Neural cell (in vitro differentiated cells): ENCODE data around the gene TYSND1. TPM values are rescaled to one million over a fixed set of nuclear protein-coding genes. Genes with fewer than 3 reads are reported as not detected.
A peak's percentile ranks its signal among the peaks of the same experiment; 100 is the strongest.

ENCODE experiments used
- H2AFZ ChIP-seq: fragments of 200-600, 300-800 bp; sonication (generic), shearing (Covaris generic); 2 replicates; pipeline ENCODE4 v1.6.0; 2014; ENCODE audit warnings: low read depth, mild to moderate bottlenecking, antibody characterized with exemption, low read length, moderate library complexity
- H3F3A ChIP-seq: fragments of 200-600 bp; shearing (Covaris generic); 2 replicates; pipeline ENCODE4 v1.6.1; 2016; ENCODE audit warnings: mild to moderate bottlenecking, moderate library complexity, mixed read lengths, antibody characterized with exemption, low read length; ENCODE audit not compliant: insufficient read depth, poor library complexity, severe bottlenecking
- H3K27ac ChIP-seq: fragments of 200-600, 300-800 bp; sonication (generic), shearing (Covaris generic); 2 replicates; pipeline ENCODE4 v1.5.1; 2014; ENCODE audit warnings: mild to moderate bottlenecking, low read length, moderate library complexity
- H3K27me3 ChIP-seq: fragments of 300-800, 200-600 bp; sonication (generic), shearing (Covaris generic); 2 replicates; pipeline ENCODE4 v1.6.0; 2014; ENCODE audit warnings: mild to moderate bottlenecking, low read depth, low read length, moderate library complexity; ENCODE audit not compliant: insufficient read depth
- H3K36me3 ChIP-seq: fragments of 300-800, 200-600 bp; sonication (generic), shearing (Covaris generic); 2 replicates; pipeline ENCODE4 v1.5.1; 2014; ENCODE audit warnings: mild to moderate bottlenecking, antibody characterized with exemption, low read length, moderate library complexity; ENCODE audit not compliant: insufficient read depth
- H3K4me2 ChIP-seq: fragments of 300-800, 200-600 bp; sonication (generic), shearing (Covaris generic); 2 replicates; pipeline ENCODE4 v1.6.0; 2014; ENCODE audit warnings: mild to moderate bottlenecking, low read length
- H3K4me3 ChIP-seq: fragments of 300-800, 200-600 bp; sonication (generic), shearing (Covaris generic); 2 replicates; pipeline ENCODE4 v1.5.1; 2014; ENCODE audit warnings: mild to moderate bottlenecking, low read length, moderate library complexity
- H3K79me2 ChIP-seq: fragments of 200-600 bp; shearing (Covaris generic); replicated peaks from 2 replicates; pipeline ENCODE4 v1.6.0; 2014; ENCODE audit warnings: mild to moderate bottlenecking, low read length, moderate library complexity; ENCODE audit not compliant: insufficient read depth
- H3K9ac ChIP-seq: fragments of 300-800, 200-600 bp; sonication (generic), shearing (Covaris generic); 2 replicates; pipeline ENCODE4 v1.6.1; 2016; ENCODE audit warnings: mild to moderate bottlenecking, low read length, mixed read lengths
- H3K9me2 ChIP-seq: fragments of 200-600 bp; shearing (Covaris generic); 2 replicates; pipeline ENCODE4 v1.6.1; 2016; ENCODE audit warnings: mild to moderate bottlenecking, low read length, mixed read lengths; ENCODE audit not compliant: insufficient read depth
- H3K9me3 ChIP-seq: fragments of 200-600, 300-800 bp; sonication (generic), shearing (Covaris generic); 2 replicates; pipeline ENCODE4 v1.6.1; 2016; ENCODE audit warnings: mild to moderate bottlenecking, mixed run types, low read length, moderate library complexity, mixed read lengths
- H4K20me1 ChIP-seq: fragments of 200-600 bp; shearing (Covaris generic); 2 replicates; pipeline ENCODE4 v1.6.1; 2016; ENCODE audit warnings: mild to moderate bottlenecking, mixed run types; ENCODE audit not compliant: insufficient read depth
- EP300 ChIP-seq: fragments of 450-650 bp; conservative IDR thresholded peaks from 2 replicates; pipeline ENCODE4 v1.6.1; 2014; ENCODE audit warnings: antibody characterized with exemption, mild to moderate bottlenecking, moderate library complexity; ENCODE audit not compliant: poor library complexity, severe bottlenecking
- EZH2 ChIP-seq: fragments of 200-600, 300-800 bp; shearing (Covaris generic), sonication (generic); IDR thresholded peaks from 2 replicates; pipeline ENCODE4 v1.6.1; 2014; ENCODE audit warnings: antibody characterized with exemption, low read length, borderline replicate concordance, mild to moderate bottlenecking; ENCODE audit not compliant: insufficient read depth, poor library complexity, severe bottlenecking
- MXI1 ChIP-seq: fragments of 450-650 bp; conservative IDR thresholded peaks from 2 replicates; pipeline ENCODE4 v1.6.1; 2014; ENCODE audit warnings: antibody characterized with exemption, mild to moderate bottlenecking; ENCODE audit not compliant: poor library complexity, severe bottlenecking
- POLR2AphosphoS5 ChIP-seq: IDR thresholded peaks from 2 replicates; pipeline ENCODE4 v1.6.1; 2012
- RAD21 ChIP-seq: fragments of 450-650 bp; conservative IDR thresholded peaks from 2 replicates; pipeline ENCODE4 v1.6.1; 2014; ENCODE audit warnings: antibody characterized with exemption, mild to moderate bottlenecking, moderate library complexity
- REST ChIP-seq: IDR thresholded peaks from 2 replicates; pipeline ENCODE4 v1.6.1; 2012; ENCODE audit warnings: borderline replicate concordance
- SMC3 ChIP-seq: fragments of 450-650 bp; conservative IDR thresholded peaks from 2 replicates; pipeline ENCODE4 v1.6.1; 2014; ENCODE audit warnings: antibody characterized with exemption, mild to moderate bottlenecking, moderate library complexity; ENCODE audit not compliant: poor library complexity
- TAF1 ChIP-seq: IDR thresholded peaks from 2 replicates; pipeline ENCODE4 v1.6.1; 2012; ENCODE audit warnings: low read depth
- polyA plus RNA-seq: library from polyadenylated mRNA; depleted of rRNA; stranded (reverse); fragments of >200 nt; gene quantifications from 2 replicates; pipeline ENCODE4 v1.2.3, GENCODE V29; 2014
- TF ChIP-seq, protein P1 (sequence below): fragments of 450-650 bp; IDR thresholded peaks from 2 replicates; pipeline ENCODE4 v1.5.1; 2014; ENCODE audit warnings: antibody characterized with exemption, mild to moderate bottlenecking, moderate library complexity; ENCODE audit not compliant: poor library complexity, severe bottlenecking

Gene TYSND1
- polyA plus RNA-seq, 1 donor from 2014 or later = 10.3 TPM

- no peak overlapping the region for H2AFZ ChIP-seq
- H3K27ac ChIP-seq = no peak overlapping the region
- H3K9me3 ChIP-seq = no peaks in the 10 kb centered on the region
- H3K9me2 ChIP-seq = no peaks in the 10 kb centered on the region
- peaks cover 8% of the 10 kb centered on the region for H3K79me2 ChIP-seq
- H4K20me1 ChIP-seq = no peaks in the 10 kb centered on the region
- no peak for TF ChIP-seq RAD21
- TF ChIP-seq, protein P1, sequence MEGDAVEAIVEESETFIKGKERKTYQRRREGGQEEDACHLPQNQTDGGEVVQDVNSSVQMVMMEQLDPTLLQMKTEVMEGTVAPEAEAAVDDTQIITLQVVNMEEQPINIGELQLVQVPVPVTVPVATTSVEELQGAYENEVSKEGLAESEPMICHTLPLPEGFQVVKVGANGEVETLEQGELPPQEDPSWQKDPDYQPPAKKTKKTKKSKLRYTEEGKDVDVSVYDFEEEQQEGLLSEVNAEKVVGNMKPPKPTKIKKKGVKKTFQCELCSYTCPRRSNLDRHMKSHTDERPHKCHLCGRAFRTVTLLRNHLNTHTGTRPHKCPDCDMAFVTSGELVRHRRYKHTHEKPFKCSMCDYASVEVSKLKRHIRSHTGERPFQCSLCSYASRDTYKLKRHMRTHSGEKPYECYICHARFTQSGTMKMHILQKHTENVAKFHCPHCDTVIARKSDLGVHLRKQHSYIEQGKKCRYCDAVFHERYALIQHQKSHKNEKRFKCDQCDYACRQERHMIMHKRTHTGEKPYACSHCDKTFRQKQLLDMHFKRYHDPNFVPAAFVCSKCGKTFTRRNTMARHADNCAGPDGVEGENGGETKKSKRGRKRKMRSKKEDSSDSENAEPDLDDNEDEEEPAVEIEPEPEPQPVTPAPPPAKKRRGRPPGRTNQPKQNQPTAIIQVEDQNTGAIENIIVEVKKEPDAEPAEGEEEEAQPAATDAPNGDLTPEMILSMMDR = no peak
- TF ChIP-seq EZH2 = no peak
- TF ChIP-seq REST = no peak
- no peak for TF ChIP-seq TAF1
- no peak for TF ChIP-seq MXI1
- no peak for TF ChIP-seq SMC3
- no peak for TF ChIP-seq EP300
- no peak for TF ChIP-seq POLR2AphosphoS5
- H3K27me3 ChIP-seq = no peaks in the 10 kb centered on the region
- H3K36me3 ChIP-seq = no peaks in the 10 kb centered on the region
- no peak overlapping the region for H3K4me2 ChIP-seq
- H3K9ac ChIP-seq = no peak overlapping the region
- no peaks in the 10 kb centered on the region for H3F3A ChIP-seq
- no peak overlapping the region for H3K4me3 ChIP-seq
Measured at GRCh38 chr10:70174058-70174741, 27.7 kb upstream of the TYSND1 start.

DNA sequence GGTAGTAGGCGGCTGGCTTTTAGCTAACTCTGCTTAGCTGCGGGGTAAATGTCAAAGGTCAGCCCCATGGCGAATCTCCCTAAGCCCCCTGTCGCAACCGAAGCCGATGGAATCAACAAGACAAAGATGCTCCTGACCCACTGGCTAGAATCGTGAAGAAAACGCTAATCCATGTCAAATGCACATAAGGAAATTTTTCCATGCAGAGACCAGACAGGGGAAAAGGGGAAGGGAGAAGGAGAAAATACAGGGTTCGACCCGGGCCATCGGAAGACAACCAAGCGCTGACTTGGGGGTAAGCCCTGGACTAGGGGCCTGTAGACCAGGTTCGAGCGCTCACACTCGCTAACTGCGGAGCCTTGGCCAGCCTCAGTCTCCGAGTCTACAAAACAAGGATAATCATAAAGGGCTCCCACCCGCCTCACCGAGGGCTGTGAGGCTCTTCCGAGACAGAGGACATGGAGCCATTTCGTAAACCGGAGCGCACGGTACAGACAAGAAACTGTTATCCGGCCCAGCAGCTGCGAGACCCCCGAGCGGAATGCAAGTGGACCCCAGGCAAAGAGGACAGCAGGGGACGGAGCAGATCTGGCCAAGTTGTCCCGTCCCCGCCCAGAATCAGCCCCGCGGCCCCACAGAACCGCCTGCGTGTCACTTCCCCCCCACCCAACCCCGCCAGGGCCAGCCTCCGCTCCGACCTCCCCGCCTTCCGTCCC is 23.3 kb upstream of the TYSND1 start:
- H3K36me3 ChIP-seq = no peaks in the 10 kb centered on the region
- peak overlapping the region; percentile 84 for H3K4me3 ChIP-seq
- H3F3A ChIP-seq = no peaks in the 10 kb centered on the region
- H3K27me3 ChIP-seq = no peaks in the 10 kb centered on the region
- TF ChIP-seq RAD21 (no peak), REST (no peak), SMC3 (no peak), EZH2 (no peak)
- H3K79me2 ChIP-seq = peaks cover 47% of the 10 kb centered on the region
- H3K9ac ChIP-seq = peak overlapping the region; percentile 83
- peak overlapping the region; percentile 54 for H2AFZ ChIP-seq
- peak overlapping the region; percentile 86 for H3K27ac ChIP-seq
- H3K4me2 ChIP-seq = peak overlapping the region; percentile 72
- H3K9me3 ChIP-seq = no peaks in the 10 kb centered on the region
- no peaks in the 10 kb centered on the region for H3K9me2 ChIP-seq
- no peaks in the 10 kb centered on the region for H4K20me1 ChIP-seq
